ENCODE data around the gene UBE2O.

DNA sequence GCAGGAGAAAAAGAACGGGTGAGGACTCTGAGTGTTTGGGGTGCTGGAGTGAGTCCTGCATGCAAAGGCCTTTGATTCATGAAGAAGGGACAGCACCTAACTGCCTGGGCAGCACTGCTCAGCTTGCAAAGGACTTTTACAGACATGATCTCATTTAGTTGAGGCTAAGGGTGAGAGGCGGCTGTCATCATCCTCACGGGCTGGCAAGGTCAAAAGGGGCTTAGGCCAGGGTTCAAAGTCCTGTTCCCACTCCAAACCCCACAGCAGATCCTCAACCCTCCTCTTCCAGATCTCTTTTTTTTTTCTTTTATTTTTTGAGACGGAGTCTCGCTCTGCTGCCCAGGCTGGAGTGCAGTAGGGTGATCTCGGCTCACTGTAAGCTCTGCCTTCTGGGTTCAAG, 43.5 kb upstream of the UBE2O start:
- TF ChIP-seq POLR2AphosphoS5 (IDR thresholded peaks at IDR 0.05; ENCODE audit: low read depth, low read length) (no peak), CTCF (IDR thresholded peaks at IDR 0.05) (no peak), FOXM1 (IDR thresholded peaks at IDR 0.05; ENCODE audit: low read depth) (no peak), RFX5 (IDR thresholded peaks at IDR 0.05; ENCODE audit: low read length) (no peak), PBX3 (IDR thresholded peaks at IDR 0.05) (no peak)

Measured in SK-N-SH (cell line).